ENCODE data around the gene WDR7. TPM values are rescaled to one million over a fixed set of nuclear protein-coding genes. Genes with fewer than 3 reads are reported as not detected.

WDR7 gene
- total RNA-seq, 4 donors from 2014 or later, result 19.3 to 51.4 (median 28.8) TPM

- WGBS, 2 donors (ENCODE audit: low coverage in 1 of 2), result 80 to 94% methylated on average over 2 of the region's 2 CpGs
- no peak for ATAC-seq
- no peak for TF ChIP-seq EP300 (IDR thresholded peaks at IDR 0.05)
- TF ChIP-seq POLR2AphosphoS5 (IDR thresholded peaks at IDR 0.05), result no peak
- TF ChIP-seq POLR2A (IDR thresholded peaks at IDR 0.05), result no peak
- TF ChIP-seq CTCF (IDR thresholded peaks at IDR 0.05), result no peak
- Histone ChIP-seq H3K27ac (no peak overlapping the region), H3K9me3 (no peaks in the 10 kb centered on the region), H3K27me3 (no peaks in the 10 kb centered on the region), H3K4me3 (no peak overlapping the region), H3K36me3 (no peaks in the 10 kb centered on the region), H3K4me1 (no peaks in the 10 kb centered on the region)
These were observed 219.8 kb downstream of the WDR7 start for GRCh38 chr18:56870982-56871381.

- Histone ChIP-seq H3K36me3 (no peaks in the 10 kb centered on the region), H3K9me3 (no peaks in the 10 kb centered on the region), H3K4me1 (no peaks in the 10 kb centered on the region), H3K27me3 (no peaks in the 10 kb centered on the region), H3K4me3 (no peak overlapping the region), H3K27ac (no peak overlapping the region)
- TF ChIP-seq EP300 (IDR thresholded peaks at IDR 0.05) (no peak), POLR2AphosphoS5 (IDR thresholded peaks at IDR 0.05) (no peak), POLR2A (IDR thresholded peaks at IDR 0.05) (no peak), CTCF (IDR thresholded peaks at IDR 0.05) (no peak)
- WGBS, 2 donors (ENCODE audit: low coverage in 1 of 2), result 92 to 100% methylated on average over 1 of the region's 1 CpG
- no peak for ATAC-seq
These were observed 221.0 kb downstream of the WDR7 start for GRCh38 chr18:56872140-56872539.

GRCh38 chr18:56873441-56874140 is 222.4 kb downstream of the WDR7 start:
- no peaks in the 10 kb centered on the region for H3K27me3 ChIP-seq
- no peaks in the 10 kb centered on the region for H3K9me3 ChIP-seq
- no peaks in the 10 kb centered on the region for H3K36me3 ChIP-seq
- no peak overlapping the region for H3K27ac ChIP-seq
- no peak overlapping the region for H3K4me3 ChIP-seq
- WGBS, 2 donors (ENCODE audit: low coverage in 1 of 2), result 89 to 94% methylated on average over 2 to 6 of the region's 6 CpGs
- ATAC-seq, result no peak
- no peaks in the 10 kb centered on the region for H3K4me1 ChIP-seq
- TF ChIP-seq POLR2AphosphoS5 (IDR thresholded peaks at IDR 0.05) (no peak), POLR2A (IDR thresholded peaks at IDR 0.05) (no peak), CTCF (IDR thresholded peaks at IDR 0.05) (no peak), EP300 (IDR thresholded peaks at IDR 0.05) (no peak)

- 97 to 98% methylated on average over 4 of the region's 4 CpGs for WGBS, 2 donors (ENCODE audit: low coverage in 1 of 2)
- Histone ChIP-seq H3K36me3 (peaks cover 0 to 7% of the 10 kb centered on the region in 2 donors), H3K27ac (no peak overlapping the region), H3K4me1 (no peaks in the 10 kb centered on the region), H3K9me3 (no peaks in the 10 kb centered on the region), H3K27me3 (no peaks in the 10 kb centered on the region), H3K4me3 (no peak overlapping the region)
- TF ChIP-seq POLR2AphosphoS5 (IDR thresholded peaks at IDR 0.05) (no peak), POLR2A (IDR thresholded peaks at IDR 0.05) (no peak), CTCF (IDR thresholded peaks at IDR 0.05) (no peak), EP300 (IDR thresholded peaks at IDR 0.05) (no peak)
- ATAC-seq, result no peak
These were observed 227.6 kb downstream of the WDR7 start for GRCh38 chr18:56878711-56879110.

GRCh38 chr18:56884511-56884910 is 233.4 kb downstream of the WDR7 start:
- Histone ChIP-seq H3K4me1 (no peaks in the 10 kb centered on the region), H3K36me3 (peaks cover 0 to 7% of the 10 kb centered on the region in 2 donors), H3K27me3 (no peaks in the 10 kb centered on the region), H3K9me3 (no peaks in the 10 kb centered on the region), H3K4me3 (no peak overlapping the region), H3K27ac (no peak overlapping the region)
- no CpG with 5 or more reads among the region's 1 CpG for WGBS, 2 donors (ENCODE audit: low coverage in 1 of 2)
- TF ChIP-seq CTCF (IDR thresholded peaks at IDR 0.05), result no peak
- no peak for TF ChIP-seq EP300 (IDR thresholded peaks at IDR 0.05)
- TF ChIP-seq POLR2A (IDR thresholded peaks at IDR 0.05), result no peak
- no peak for TF ChIP-seq POLR2AphosphoS5 (IDR thresholded peaks at IDR 0.05)
- no peak for ATAC-seq

Data from gastroesophageal sphincter (tissue), 4 donors.